OCI-LY7 (cell line): ENCODE measurements around the gene DND1. TPM values are rescaled to one million over a fixed set of nuclear protein-coding genes. Genes with fewer than 3 reads are reported as not detected.

Experiments
- BruUV-seq: library from RNA; stranded (reverse); fragments of 400-500 nt; replicated peaks from 2 replicates; lab custom pipeline; 2021; lab: Mats Ljungman, UMichigan
- CTCF ChIA-PET: fragments of 300-600 bp; sonication (Branson Sonifier 250); formaldehyde crosslinking; loops from one replicate; lab custom pipeline; 2022; ENCODE audit warnings: antibody characterized with exemption; ENCODE audit not compliant: unreplicated experiment; lab: Charles Lee
- POLR2A ChIA-PET: fragments of 300-600 bp; sonication (Branson Sonifier 250); formaldehyde crosslinking; loops from one replicate; lab custom pipeline; 2022; ENCODE audit warnings: antibody characterized with exemption; lab: Charles Lee
- DNase-seq: peaks from one replicate; pipeline ENCODE4 v3.0.0-alpha.2; 2015; ENCODE audit warnings: low spot score
- H2AFZ ChIP-seq: fragments of 200-600 bp; sonication (generic), shearing (Covaris generic); 2 replicates; pipeline ENCODE4 v1.6.1; 2014; ENCODE audit warnings: mild to moderate bottlenecking, antibody characterized with exemption, low read length, moderate library complexity
- H3K27ac ChIP-seq: fragments of 200-600 bp; sonication (generic); 2 replicates; pipeline ENCODE4 v1.5.1; 2014; ENCODE audit warnings: mixed run types, low read depth, mild to moderate bottlenecking, moderate library complexity, low read length, inconsistent platforms; ENCODE audit not compliant: poor library complexity, severe bottlenecking
- H3K36me3 ChIP-seq: fragments of 200-600 bp; sonication (generic); 2 replicates; pipeline ENCODE4 v1.6.1; 2014; ENCODE audit warnings: mild to moderate bottlenecking, antibody characterized with exemption, low read length, moderate library complexity, mixed read lengths; ENCODE audit not compliant: insufficient read depth
- H3K4me1 ChIP-seq: fragments of 200-600 bp; sonication (generic); 2 replicates; pipeline ENCODE4 v1.5.1; 2014; ENCODE audit warnings: mild to moderate bottlenecking, low read length; ENCODE audit not compliant: insufficient read depth, poor library complexity, severe bottlenecking
- H3K4me2 ChIP-seq: fragments of 200-600 bp; sonication (generic); 2 replicates; pipeline ENCODE4 v1.6.1; 2014; ENCODE audit warnings: mild to moderate bottlenecking, low read length
- H3K4me3 ChIP-seq: fragments of 200-600 bp; sonication (generic); 2 replicates; pipeline ENCODE4 v1.5.1; 2014; ENCODE audit warnings: mild to moderate bottlenecking, low read depth, low read length; ENCODE audit not compliant: poor library complexity, severe bottlenecking
- H3K79me2 ChIP-seq: fragments of 200-600 bp; sonication (generic); 2 replicates; pipeline ENCODE4 v1.6.1; 2016; ENCODE audit warnings: low read depth, mild to moderate bottlenecking, low read length, moderate library complexity, mixed read lengths; ENCODE audit not compliant: insufficient read depth
- H3K9me2 ChIP-seq: fragments of 200-600 bp; sonication (generic); 2 replicates; pipeline ENCODE4 v1.6.1; 2016; ENCODE audit warnings: mild to moderate bottlenecking, low read length, mixed read lengths; ENCODE audit not compliant: insufficient read depth
- H3K9me3 ChIP-seq: fragments of 200-600 bp; sonication (generic); 2 replicates; pipeline ENCODE4 v1.6.1; 2014; ENCODE audit warnings: mild to moderate bottlenecking, mixed run types, low read length, mixed read lengths
- H4K20me1 ChIP-seq: fragments of 200-600 bp; sonication (generic); 2 replicates; pipeline ENCODE4 v1.6.1; 2014; ENCODE audit warnings: mild to moderate bottlenecking, antibody characterized with exemption, low read length, moderate library complexity, mixed read lengths; ENCODE audit not compliant: insufficient read depth
- EZH2phosphoT487 ChIP-seq: fragments of 200-600 bp; sonication (generic); IDR thresholded peaks from 2 replicates; pipeline ENCODE4 v1.6.1; 2018; ENCODE audit warnings: low read depth, borderline replicate concordance, mild to moderate bottlenecking, mixed run types, antibody characterized with exemption, low read length, moderate library complexity, mixed read lengths
- intact Hi-C: fragments of 100-400 bp; cut with micrococcal nuclease; formaldehyde crosslinking; loops from one replicate; pipeline ENCODE4 v1.10.0; 2022; ENCODE audit not compliant: unreplicated experiment
- total RNA-seq, 2 experiments: library from RNA; depleted of rRNA in 1 of 2; stranded (reverse); fragments of >200 nt in 1 of 2; shearing (Covaris generic) in 1 of 2; gene quantifications; 2 replicates each; pipeline ENCODE4 v1.2.3, GENCODE V29; 2014 to 2022
- TF ChIP-seq, protein P1 (sequence below): fragments of 200-600 bp; sonication (generic); conservative IDR thresholded peaks from 2 replicates; pipeline ENCODE4 v1.5.1; 2014; ENCODE audit warnings: mild to moderate bottlenecking, antibody characterized with exemption, low read length, moderate library complexity, mixed read lengths

The DND1 gene
- total RNA-seq, 2 experiments from 2014 or later = 2.2 to 4.5 TPM

GRCh38 chr5:140690941-140691924, 17.9 kb upstream of the DND1 start, which contains the start of the genes HARS1 and HARS2:
HARS1 (minus strand) TSS chr5:140691370; CDS start chr5:140691304, 66 bp downstream.
HARS2 (plus strand) TSS chr5:140691455; CDS start chr5:140691649, 194 bp downstream.
- H3K9me3 ChIP-seq = no peaks in the 10 kb centered on the region
- TF ChIP-seq EZH2phosphoT487 = no peak
- TF ChIP-seq, protein P1, sequence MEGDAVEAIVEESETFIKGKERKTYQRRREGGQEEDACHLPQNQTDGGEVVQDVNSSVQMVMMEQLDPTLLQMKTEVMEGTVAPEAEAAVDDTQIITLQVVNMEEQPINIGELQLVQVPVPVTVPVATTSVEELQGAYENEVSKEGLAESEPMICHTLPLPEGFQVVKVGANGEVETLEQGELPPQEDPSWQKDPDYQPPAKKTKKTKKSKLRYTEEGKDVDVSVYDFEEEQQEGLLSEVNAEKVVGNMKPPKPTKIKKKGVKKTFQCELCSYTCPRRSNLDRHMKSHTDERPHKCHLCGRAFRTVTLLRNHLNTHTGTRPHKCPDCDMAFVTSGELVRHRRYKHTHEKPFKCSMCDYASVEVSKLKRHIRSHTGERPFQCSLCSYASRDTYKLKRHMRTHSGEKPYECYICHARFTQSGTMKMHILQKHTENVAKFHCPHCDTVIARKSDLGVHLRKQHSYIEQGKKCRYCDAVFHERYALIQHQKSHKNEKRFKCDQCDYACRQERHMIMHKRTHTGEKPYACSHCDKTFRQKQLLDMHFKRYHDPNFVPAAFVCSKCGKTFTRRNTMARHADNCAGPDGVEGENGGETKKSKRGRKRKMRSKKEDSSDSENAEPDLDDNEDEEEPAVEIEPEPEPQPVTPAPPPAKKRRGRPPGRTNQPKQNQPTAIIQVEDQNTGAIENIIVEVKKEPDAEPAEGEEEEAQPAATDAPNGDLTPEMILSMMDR = no peak
- peaks cover 56% of the 10 kb centered on the region for H3K36me3 ChIP-seq
- ChIA-PET POLR2A (interaction anchor here (0.6 to 2.4 kb wide), 10 partner anchors 9 to 575 kb away, joined by 3 to 20 read pairs (median 4); partner anchors contain the start of genes IK, NDUFA2 and ZMAT2), CTCF (interaction anchor here (0.5 to 1.0 kb wide), 2 partner anchors 49 to 947 kb away, joined by 3 read pairs; no protein-coding TSS in a partner anchor)
- H2AFZ ChIP-seq = peak within 1 kb of the TSS; percentile 88
- no TSS peak for BruUV-seq
- peaks cover 35% of the 10 kb centered on the region for H3K79me2 ChIP-seq
- H3K27ac ChIP-seq = peak within 1 kb of the TSS; percentile 38
- intact Hi-C loops = loop anchor here (1.0 kb wide), 1 partner anchor 27 kb away; the partner anchor contains the start of gene WDR55
- H3K4me1 ChIP-seq = peaks cover 17% of the 10 kb centered on the region
- peak within 1 kb of the TSS; percentile 86 for H3K4me3 ChIP-seq
- no peaks in the 10 kb centered on the region for H3K9me2 ChIP-seq
- H3K4me2 ChIP-seq = peak within 1 kb of the TSS; percentile 97
- no peaks in the 10 kb centered on the region for H4K20me1 ChIP-seq
- DNase-seq = peak; percentile 92

DNA sequence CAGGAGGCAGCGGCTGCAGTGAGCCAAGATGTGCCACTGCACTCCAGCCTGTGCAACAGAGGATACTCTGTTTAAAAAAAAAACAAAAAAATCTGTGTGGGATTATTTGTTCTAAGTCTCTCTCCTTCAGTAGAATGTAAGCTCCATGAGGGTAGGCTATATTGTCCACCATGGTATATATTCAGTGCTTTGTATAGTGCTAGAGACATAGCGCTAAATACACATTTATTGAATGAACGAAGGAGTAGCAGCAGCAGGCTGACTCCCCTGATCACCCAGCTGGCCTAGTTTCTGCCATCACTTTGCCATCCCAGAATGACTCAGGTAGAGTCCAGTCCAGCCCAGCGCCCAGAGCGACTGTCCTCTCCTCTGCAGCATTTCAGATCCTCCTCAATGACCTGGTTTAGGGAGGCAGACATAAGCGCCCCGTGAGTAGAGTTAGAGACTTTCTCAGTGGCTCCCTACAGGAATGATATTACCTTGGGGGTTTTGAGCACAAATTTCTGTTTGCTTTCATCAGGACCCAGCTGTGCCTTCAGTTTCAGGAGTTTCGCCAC, 17.1 kb upstream of the DND1 start:
- Histone ChIP-seq H2AFZ (peak overlapping the region; percentile 88), H3K4me2 (peak overlapping the region; percentile 97), H3K27ac (peak overlapping the region; percentile 38), H3K9me3 (no peaks in the 10 kb centered on the region), H3K9me2 (no peaks in the 10 kb centered on the region), H3K4me1 (peaks cover 17% of the 10 kb centered on the region), H3K79me2 (peaks cover 35% of the 10 kb centered on the region), H3K4me3 (peak overlapping the region; percentile 86), H4K20me1 (no peaks in the 10 kb centered on the region), H3K36me3 (peaks cover 52% of the 10 kb centered on the region)
- ChIA-PET CTCF (interaction anchor here (0.5 kb wide), 1 partner anchor 948 kb away, joined by 3 read pairs; no protein-coding TSS in a partner anchor), POLR2A (interaction anchor here (0.6 to 2.4 kb wide), 8 partner anchors 10 to 513 kb away, joined by 3 to 20 read pairs (median 4); partner anchors contain the start of genes IK, NDUFA2 and ZMAT2)
- intact Hi-C loops = no loop called here
- TF ChIP-seq, protein P1 = no peak
- no peak for TF ChIP-seq EZH2phosphoT487
- no TSS peak for BruUV-seq
- no peak for DNase-seq
